ENCODE data around the gene GLT1D1. TPM values are rescaled to one million over a fixed set of nuclear protein-coding genes. Genes with fewer than 3 reads are reported as not detected.
"Not testable (repeated sequence)": the region's sequence is repeated elsewhere in the genome, so short reads cannot be mapped to it uniquely, and the experiment has no call there.

Gene GLT1D1
- total and polyA plus RNA-seq, 2 of the 8 experiments (the other 6 are each of a cell fraction or from before 2014, with no cell fraction given): 1.5 to 3.6 TPM

- TF ChIP-seq, protein P1, sequence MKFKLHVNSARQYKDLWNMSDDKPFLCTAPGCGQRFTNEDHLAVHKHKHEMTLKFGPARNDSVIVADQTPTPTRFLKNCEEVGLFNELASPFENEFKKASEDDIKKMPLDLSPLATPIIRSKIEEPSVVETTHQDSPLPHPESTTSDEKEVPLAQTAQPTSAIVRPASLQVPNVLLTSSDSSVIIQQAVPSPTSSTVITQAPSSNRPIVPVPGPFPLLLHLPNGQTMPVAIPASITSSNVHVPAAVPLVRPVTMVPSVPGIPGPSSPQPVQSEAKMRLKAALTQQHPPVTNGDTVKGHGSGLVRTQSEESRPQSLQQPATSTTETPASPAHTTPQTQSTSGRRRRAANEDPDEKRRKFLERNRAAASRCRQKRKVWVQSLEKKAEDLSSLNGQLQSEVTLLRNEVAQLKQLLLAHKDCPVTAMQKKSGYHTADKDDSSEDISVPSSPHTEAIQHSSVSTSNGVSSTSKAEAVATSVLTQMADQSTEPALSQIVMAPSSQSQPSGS (IDR thresholded peaks at IDR 0.05; ENCODE audit: low read length): no peak
- TF ChIP-seq CREB1 (IDR thresholded peaks at IDR 0.05) (no peak), JUND (IDR thresholded peaks at IDR 0.05; ENCODE audit: low read length) (no peak), GTF2F1 (IDR thresholded peaks at IDR 0.05; ENCODE audit: borderline replicate concordance, low read depth, low read length) (no peak), POLR2AphosphoS5 (IDR thresholded peaks at IDR 0.05; ENCODE audit: low read depth, low read length) (no peak), TBP (IDR thresholded peaks at IDR 0.05; ENCODE audit: low read depth, low read length) (no peak), TEAD4 (IDR thresholded peaks at IDR 0.05; ENCODE audit: low read depth, low read length) (no peak), USF2 (IDR thresholded peaks at IDR 0.05; ENCODE audit: low read length) (no peak)
- TF ChIP-seq, protein P2, sequence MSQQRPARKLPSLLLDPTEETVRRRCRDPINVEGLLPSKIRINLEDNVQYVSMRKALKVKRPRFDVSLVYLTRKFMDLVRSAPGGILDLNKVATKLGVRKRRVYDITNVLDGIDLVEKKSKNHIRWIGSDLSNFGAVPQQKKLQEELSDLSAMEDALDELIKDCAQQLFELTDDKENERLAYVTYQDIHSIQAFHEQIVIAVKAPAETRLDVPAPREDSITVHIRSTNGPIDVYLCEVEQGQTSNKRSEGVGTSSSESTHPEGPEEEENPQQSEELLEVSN (IDR thresholded peaks at IDR 0.05): no peak
Observed at GRCh38 chr12:128844031-128844635, 9.1 kb upstream of the GLT1D1 start (continued).

DNA sequence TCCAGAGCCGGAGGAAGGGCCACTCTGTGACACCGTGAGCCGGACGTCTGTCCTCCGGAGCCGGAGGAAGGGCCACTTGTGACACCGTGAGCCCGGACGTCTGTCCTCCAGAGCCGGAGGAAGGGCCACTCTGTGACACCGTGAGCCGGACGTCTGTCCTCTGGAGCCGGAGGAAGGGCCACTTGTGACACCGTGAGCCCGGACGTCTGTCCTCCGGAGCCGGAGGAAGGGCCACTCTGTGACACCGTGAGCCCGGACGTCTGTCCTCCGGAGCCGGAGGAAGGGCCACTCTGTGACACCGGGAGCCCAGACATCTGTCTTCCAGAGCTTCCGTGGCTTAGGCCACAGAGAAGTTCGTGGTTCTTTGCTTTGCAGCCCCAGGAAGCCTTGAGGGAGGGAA, 6.6 kb upstream of the GLT1D1 start:
- FAIRE-seq; POLR2A ChIA-PET (ENCODE audit: partially characterized antibody); H3K23ac ChIP-seq (ENCODE audit: insufficient read length); CTCF ChIA-PET (ENCODE audit: partially characterized antibody); H2BK5ac ChIP-seq (ENCODE audit: low read depth, low read length); H2AK5ac ChIP-seq (ENCODE audit: low read depth, low read length); H3K27ac ChIP-seq (ENCODE audit: low read depth, low read length); H3K56ac ChIP-seq (replicated peaks; ENCODE audit: insufficient read length, low read depth, low read length); H3K14ac ChIP-seq (ENCODE audit: insufficient read length); H4K8ac ChIP-seq (ENCODE audit: extremely low read depth, insufficient read depth, low read length); H3K18ac ChIP-seq (ENCODE audit: extremely low read depth, low read length); H3K4me2 ChIP-seq (ENCODE audit: insufficient read depth in 1 of 2, low read depth in 2 of 2, low read length in 2 of 2); H3K79me1 ChIP-seq (ENCODE audit: low read depth, low read length); DNase-seq (ENCODE audit: low read depth in 1 of 2, low spot score in 2 of 2); H3K4me3 ChIP-seq (ENCODE audit: extremely low read depth in 1 of 4, insufficient read depth in 2 of 4, low read depth in 3 of 4, low read length in 4 of 4); H3K36me3 ChIP-seq (ENCODE audit: control insufficient read depth in 2 of 4, insufficient read depth in 4 of 4, low read length in 3 of 4); H3K9me3 ChIP-seq (ENCODE audit: insufficient read depth in 2 of 2, low read depth in 1 of 2, low read length in 1 of 2); H3K79me2 ChIP-seq (ENCODE audit: control insufficient read depth in 1 of 2, insufficient read depth in 2 of 2, low read length in 2 of 2); H4K91ac ChIP-seq (replicated peaks; ENCODE audit: insufficient read length, low read length); H3K23me2 ChIP-seq (ENCODE audit: low read depth, low read length); H3K27me3 ChIP-seq (replicated peaks in 1 of 4; ENCODE audit: control insufficient read depth in 3 of 4, extremely low read depth in 1 of 4, insufficient read depth in 3 of 4, low read length in 3 of 4); H2BK15ac ChIP-seq (ENCODE audit: low read length); H4K5ac ChIP-seq (ENCODE audit: insufficient read length, low read depth, low read length); H2AFZ ChIP-seq (ENCODE audit: low read length); H3K4me1 ChIP-seq (replicated peaks in 1 of 4; ENCODE audit: control insufficient read depth in 3 of 4, insufficient read depth in 4 of 4, low read length in 3 of 4); H2BK12ac ChIP-seq (ENCODE audit: low read depth, low read length); H3K4ac ChIP-seq (replicated peaks; ENCODE audit: insufficient read length, low read depth, low read length); H2BK120ac ChIP-seq (replicated peaks; ENCODE audit: low read depth, low read length); H3K9ac ChIP-seq (replicated peaks in 1 of 4; ENCODE audit: extremely low read depth in 1 of 4, low read depth in 3 of 4, low read length in 3 of 4); H4K20me1 ChIP-seq (replicated peaks in 1 of 2; ENCODE audit: control insufficient read depth in 1 of 2, insufficient read depth in 2 of 2, low read length in 2 of 2); H2BK20ac ChIP-seq (ENCODE audit: low read length): not testable (repeated sequence)
- 97% methylated on average over 10 of the region's 27 CpGs; no CpG with 5 or more reads in 1 of the 2 experiments for WGBS, 2 experiments (ENCODE audit: extremely low coverage in 1 of 2, insufficient coverage in 1 of 2, insufficient read length in 1 of 2, insufficient replicate concordance in 2 of 2, low coverage in 1 of 2, low lambda C conversion rate in 2 of 2, missing lambda C conversion rate in 1 of 2)

Measured in H1 (cell line).